H9 (cell line): Measurements from ENCODE around the gene TRAF3IP1. TPM values are rescaled to one million over a fixed set of nuclear protein-coding genes. Genes with fewer than 3 reads are reported as not detected.

Experiments used
- DNase-seq: peaks from one replicate; pipeline ENCODE4 v3.0.0-alpha.2; 2017
- H2AFZ ChIP-seq: one replicate; pipeline ENCODE4 v1.6.1; 2013; ENCODE audit warnings: mild to moderate bottlenecking, low read length, control low read depth, moderate library complexity
- H2AK5ac ChIP-seq: 2 replicates; pipeline ENCODE4 v1.6.1; 2013; ENCODE audit warnings: low read length, control low read depth, mixed read lengths; ENCODE audit not compliant: insufficient read length
- H2BK120ac ChIP-seq: one replicate; pipeline ENCODE4 v1.6.1; 2013; ENCODE audit warnings: low read depth, mild to moderate bottlenecking, low read length, control low read depth, inconsistent platforms; ENCODE audit not compliant: poor library complexity, severe bottlenecking
- H2BK12ac ChIP-seq: 2 replicates; pipeline ENCODE4 v1.6.1; 2013; ENCODE audit warnings: low read length, control low read depth, mixed read lengths, low read depth; ENCODE audit not compliant: insufficient read length
- H2BK15ac ChIP-seq: 2 replicates; pipeline ENCODE4 v1.6.1; 2013; ENCODE audit warnings: low read depth, low read length, control low read depth
- H2BK20ac ChIP-seq: one replicate; pipeline ENCODE4 v1.6.1; 2013; ENCODE audit warnings: low read depth, mild to moderate bottlenecking, low read length, control low read depth, inconsistent platforms; ENCODE audit not compliant: poor library complexity, severe bottlenecking
- H2BK5ac ChIP-seq: 2 replicates; pipeline ENCODE4 v1.6.1; 2013; ENCODE audit warnings: low read length, control low read depth, mixed read lengths; ENCODE audit not compliant: insufficient read length
- H3K14ac ChIP-seq: 2 replicates; pipeline ENCODE4 v1.6.1; 2013; ENCODE audit warnings: low read length, control low read depth; ENCODE audit not compliant: insufficient read depth
- H3K18ac ChIP-seq: 2 replicates; pipeline ENCODE4 v1.6.1; 2013; ENCODE audit warnings: low read depth, mild to moderate bottlenecking, mixed read lengths, low read length, control low read depth; ENCODE audit not compliant: insufficient read length
- H3K23ac ChIP-seq: 2 replicates; pipeline ENCODE4 v1.6.1; 2013; ENCODE audit warnings: low read length, control low read depth, mixed read lengths, low read depth; ENCODE audit not compliant: insufficient read length
- H3K23me2 ChIP-seq: 2 replicates; pipeline ENCODE4 v1.6.1; 2013; ENCODE audit warnings: low read depth, mild to moderate bottlenecking, mixed read lengths, low read length, control low read depth; ENCODE audit not compliant: insufficient read length, poor library complexity, severe bottlenecking
- H3K27ac ChIP-seq: 2 replicates; pipeline ENCODE4 v1.5.1; 2013; ENCODE audit warnings: low read length, control low read depth, mixed read lengths, low read depth; ENCODE audit not compliant: insufficient read length
- H3K27me3 ChIP-seq: 2 replicates; pipeline ENCODE4 v1.6.1; 2013; ENCODE audit warnings: low read length, control low read depth, inconsistent platforms; ENCODE audit not compliant: insufficient read depth
- H3K4ac ChIP-seq: 2 replicates; pipeline ENCODE4 v1.6.1; 2013; ENCODE audit warnings: low read depth, mild to moderate bottlenecking, control low read depth, inconsistent platforms, low read length, moderate library complexity
- H3K4me1 ChIP-seq: 2 replicates; pipeline ENCODE4 v1.6.1; 2013; ENCODE audit warnings: low read length, control low read depth, inconsistent platforms; ENCODE audit not compliant: insufficient read depth
- H3K4me2 ChIP-seq: 2 replicates; pipeline ENCODE4 v1.6.1; 2013; ENCODE audit warnings: low read length, control low read depth, mixed read lengths; ENCODE audit not compliant: insufficient read length, insufficient read depth
- H3K56ac ChIP-seq: 2 replicates; pipeline ENCODE4 v1.6.1; 2013; ENCODE audit warnings: low read depth, mild to moderate bottlenecking, mixed read lengths, low read length, control low read depth; ENCODE audit not compliant: insufficient read length
- H3K79me1 ChIP-seq: 2 replicates; pipeline ENCODE4 v1.6.1; 2013; ENCODE audit warnings: low read depth, mild to moderate bottlenecking, moderate library complexity, low read length, control low read depth, inconsistent platforms; ENCODE audit not compliant: insufficient read depth, poor library complexity, severe bottlenecking
- H3K79me2 ChIP-seq: 2 replicates; pipeline ENCODE4 v1.6.1; 2013; ENCODE audit warnings: low read length, control low read depth, inconsistent platforms; ENCODE audit not compliant: insufficient read depth
- H3K9ac ChIP-seq: 2 replicates; pipeline ENCODE4 v1.6.1; 2013; ENCODE audit warnings: low read length, control low read depth, mixed read lengths; ENCODE audit not compliant: insufficient read length; ENCODE audit errors: extremely low read depth
- H3K9me3 ChIP-seq: one replicate; pipeline ENCODE4 v1.6.1; 2013; ENCODE audit warnings: low read depth, low read length, inconsistent platforms; ENCODE audit not compliant: control insufficient read depth
- H3T11ph ChIP-seq: one replicate; pipeline ENCODE4 v1.6.1; 2013; ENCODE audit warnings: mild to moderate bottlenecking, low read length, control low read depth, inconsistent platforms
- H4K20me1 ChIP-seq: one replicate; pipeline ENCODE4 v1.6.1; 2013; ENCODE audit not compliant: control insufficient read depth, insufficient read length, insufficient read depth
- H4K5ac ChIP-seq: 2 replicates; pipeline ENCODE4 v1.6.1; 2013; ENCODE audit warnings: low read depth, mild to moderate bottlenecking, mixed read lengths, low read length, control low read depth; ENCODE audit not compliant: insufficient read length
- H4K8ac ChIP-seq: replicated peaks from 2 replicates; pipeline ENCODE4 v1.6.1; 2013; ENCODE audit warnings: low read length, control low read depth, mixed read lengths, low read depth; ENCODE audit not compliant: insufficient read length
- H4K91ac ChIP-seq: 2 replicates; pipeline ENCODE4 v1.6.1; 2013; ENCODE audit warnings: low read depth, mild to moderate bottlenecking, moderate library complexity, mixed read lengths, low read length, control low read depth; ENCODE audit not compliant: insufficient read length
- H3K27ac Mint-ChIP-seq, 3 experiments: 2 replicates in 2 of 3; 3 replicates in 1 of 3; pipeline ENCODE4 v1.8.0; 2020 to 2021; ENCODE audit warnings: mixed read lengths in 3 of 3, mild to moderate bottlenecking in 1 of 3, moderate library complexity in 1 of 3
- H3K27me3 Mint-ChIP-seq: 2 replicates; pipeline ENCODE4 v1.8.0; 2021; ENCODE audit warnings: low read depth, mild to moderate bottlenecking, moderate library complexity, mixed read lengths
- H3K36me3 Mint-ChIP-seq, 3 experiments: 2 replicates in 2 of 3; 3 replicates in 1 of 3; pipeline ENCODE4 v1.8.0; 2020 to 2021; ENCODE audit warnings: low read depth in 3 of 3, mixed read lengths in 3 of 3; ENCODE audit not compliant: insufficient read depth in 1 of 3
- H3K4me1 Mint-ChIP-seq, 2 experiments: 2 replicates each; pipeline ENCODE4 v1.8.0; 2020; ENCODE audit warnings: mixed read lengths in 2 of 2
- H3K4me3 Mint-ChIP-seq, 2 experiments: 2 replicates in 1 of 2; 3 replicates in 1 of 2; pipeline ENCODE4 v1.8.0; 2020 to 2021; ENCODE audit warnings: mild to moderate bottlenecking in 2 of 2, mixed read lengths in 2 of 2, moderate library complexity in 1 of 2
- H3K9me3 Mint-ChIP-seq, 2 experiments: 2 replicates in 1 of 2; 3 replicates in 1 of 2; pipeline ENCODE4 v1.8.0; 2020; ENCODE audit warnings: mild to moderate bottlenecking in 2 of 2, mixed read lengths in 2 of 2, moderate library complexity in 1 of 2
- WGBS: extraction: QIAGEN DNeasy Blood & Tissue Kit; methylation state at CpG from one replicate; pipeline ENCODE4 v1.1.7; 2013; ENCODE audit warnings: missing lambda C conversion rate, low lambda C conversion rate, mixed read lengths; ENCODE audit not compliant: insufficient read length; ENCODE audit errors: extremely low coverage; 5-methylcytosine and 5-hydroxymethylcytosine counted together
- total RNA-seq: library from RNA; stranded (reverse); gene quantifications from 2 replicates; pipeline ENCODE4 v1.2.1, GENCODE V29; 2021
- TF ChIP-seq, protein P1 (sequence below): fragments of 200-600 bp; sonication (generic); conservative IDR thresholded peaks from 3 replicates; pipeline ENCODE4 v1.8.0; 2021; ENCODE audit warnings: antibody characterized with exemption, mild to moderate bottlenecking

The TRAF3IP1 gene
- total RNA-seq, 1 experiment from 2014 or later, result 16.4 TPM

DNA sequence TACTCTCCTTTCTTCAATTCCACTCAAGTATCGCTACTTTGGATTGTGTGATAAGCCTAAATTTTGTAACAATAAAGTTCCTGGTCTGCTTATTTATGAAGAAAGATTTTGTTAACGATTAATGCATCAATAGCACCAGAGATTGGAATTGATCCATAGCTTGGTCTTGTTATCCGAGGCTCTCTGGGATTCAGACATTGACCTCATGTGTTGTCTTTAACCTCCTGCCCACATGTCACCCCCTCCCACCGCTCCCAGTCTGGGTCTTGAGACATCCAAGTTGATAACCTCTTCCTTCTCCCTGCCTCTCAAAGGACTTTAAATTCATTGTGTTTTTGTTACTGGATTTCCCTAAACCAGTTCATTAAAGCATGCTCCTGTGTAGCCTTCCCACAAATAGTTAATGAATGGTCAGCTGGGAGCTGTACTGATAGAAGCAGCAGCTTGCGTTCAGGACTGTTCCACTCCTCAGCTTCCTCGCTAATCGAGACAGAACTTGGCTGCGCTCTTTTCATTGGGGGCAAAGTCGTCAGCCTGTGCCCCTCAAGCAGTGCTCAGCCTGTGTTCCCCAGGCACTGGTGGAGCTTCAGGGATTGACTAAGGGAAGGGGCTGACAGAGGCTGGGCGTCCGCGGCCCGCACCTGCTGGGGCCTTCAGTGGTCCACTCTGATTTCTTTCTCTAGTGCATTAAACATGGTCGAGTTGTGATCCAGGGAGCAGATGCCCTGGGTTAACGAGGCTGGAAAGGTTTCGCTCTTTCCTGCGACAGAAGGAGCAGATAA, 125.3 kb downstream of the TRAF3IP1 start:
- no peak for DNase-seq
- Histone ChIP-seq H4K8ac (no peak overlapping the region), H3K27ac (no peak overlapping the region), H2BK12ac (no peak overlapping the region), H2BK120ac (no peak overlapping the region), H3K23ac (no peak overlapping the region), H3T11ph (no peak overlapping the region), H2AFZ (no peak overlapping the region), H3K9ac (no peak overlapping the region), H4K5ac (no peak overlapping the region), H3K79me1 (no peaks in the 10 kb centered on the region), H4K91ac (no peak overlapping the region), H3K4ac (no peak overlapping the region), H3K18ac (no peak overlapping the region), H3K56ac (no peak overlapping the region), H3K4me2 (no peak overlapping the region), H3K79me2 (peaks cover 4% of the 10 kb centered on the region; the same call in 1 of the 2 replicates), H2BK5ac (no peak overlapping the region), H3K27me3 (no peaks in the 10 kb centered on the region), H3K9me3 (no peaks in the 10 kb centered on the region), H3K4me1 (no peaks in the 10 kb centered on the region), H2BK20ac (no peak overlapping the region), H2BK15ac (no peak overlapping the region), H3K14ac (no peak overlapping the region), H4K20me1 (no peaks in the 10 kb centered on the region), H3K23me2 (no peaks in the 10 kb centered on the region), H2AK5ac (no peak overlapping the region)
- TF ChIP-seq, protein P1, sequence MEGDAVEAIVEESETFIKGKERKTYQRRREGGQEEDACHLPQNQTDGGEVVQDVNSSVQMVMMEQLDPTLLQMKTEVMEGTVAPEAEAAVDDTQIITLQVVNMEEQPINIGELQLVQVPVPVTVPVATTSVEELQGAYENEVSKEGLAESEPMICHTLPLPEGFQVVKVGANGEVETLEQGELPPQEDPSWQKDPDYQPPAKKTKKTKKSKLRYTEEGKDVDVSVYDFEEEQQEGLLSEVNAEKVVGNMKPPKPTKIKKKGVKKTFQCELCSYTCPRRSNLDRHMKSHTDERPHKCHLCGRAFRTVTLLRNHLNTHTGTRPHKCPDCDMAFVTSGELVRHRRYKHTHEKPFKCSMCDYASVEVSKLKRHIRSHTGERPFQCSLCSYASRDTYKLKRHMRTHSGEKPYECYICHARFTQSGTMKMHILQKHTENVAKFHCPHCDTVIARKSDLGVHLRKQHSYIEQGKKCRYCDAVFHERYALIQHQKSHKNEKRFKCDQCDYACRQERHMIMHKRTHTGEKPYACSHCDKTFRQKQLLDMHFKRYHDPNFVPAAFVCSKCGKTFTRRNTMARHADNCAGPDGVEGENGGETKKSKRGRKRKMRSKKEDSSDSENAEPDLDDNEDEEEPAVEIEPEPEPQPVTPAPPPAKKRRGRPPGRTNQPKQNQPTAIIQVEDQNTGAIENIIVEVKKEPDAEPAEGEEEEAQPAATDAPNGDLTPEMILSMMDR, result no peak
- Mint-ChIP-seq H3K9me3 (no peaks in the 10 kb centered on the region), H3K4me3 (no peak overlapping the region), H3K36me3 (peaks cover 42 to 74% (median 63%) of the 10 kb centered on the region in 3 experiments; a peak in 6 of 7 replicates), H3K27ac (0 out of 7 replicates have a peak overlapping the region, but pooled peaks of 1 of the 3 experiments have one; percentile 34), H3K27me3 (no peaks in the 10 kb centered on the region), H3K4me1 (peaks cover 5 to 6% of the 10 kb centered on the region in 2 experiments)
- WGBS, result no CpG with 5 or more reads among the region's 17 CpGs
